Renal pelvis (tissue), 4 donors: ENCODE measurements around the gene VAV2. TPM values are rescaled to one million over a fixed set of nuclear protein-coding genes. Genes with fewer than 3 reads are reported as not detected.

Experiments
- DNase-seq: peaks from one replicate; pipeline ENCODE4 v3.0.0-alpha.2; 2013
- polyA plus RNA-seq, 3 donors: library from polyadenylated mRNA; unstranded; fragments of 120-200 nt; gene quantifications; one replicate each; pipeline ENCODE4 v1.2.1, GENCODE V29; 2013; ENCODE audit not compliant: insufficient read length in 3 of 3

The VAV2 gene
- polyA plus RNA-seq, 3 donors, result 36.6 to 55.8 (median 37.4) TPM

- DNase-seq, result no peak
These were observed 168.7 kb downstream of the VAV2 start for GRCh38 chr9:133823189-133824105.

GRCh38 chr9:133822430-133823065 lies 169.6 kb downstream of the VAV2 start:
- no peak for DNase-seq

GRCh38 chr9:133821601-133822429 lies 170.3 kb downstream of the VAV2 start:
- DNase-seq, result no peak

GRCh38 chr9:133819923-133820322 lies 172.2 kb downstream of the VAV2 start:
- no peak for DNase-seq

- DNase-seq, result no peak
These were observed 173.7 kb downstream of the VAV2 start for GRCh38 chr9:133818444-133818843.

- no peak for DNase-seq
These were observed 176.3 kb downstream of the VAV2 start for GRCh38 chr9:133815781-133816180.

- DNase-seq, result no peak
These were observed 177.4 kb downstream of the VAV2 start for GRCh38 chr9:133814586-133815208.

GRCh38 chr9:133813749-133814585 lies 178.2 kb downstream of the VAV2 start:
- DNase-seq, result no peak

GRCh38 chr9:133812941-133813748 lies 179.0 kb downstream of the VAV2 start:
- DNase-seq, result no peak

GRCh38 chr9:133812077-133812868 lies 179.9 kb downstream of the VAV2 start:
- DNase-seq, result no peak

GRCh38 chr9:133811471-133811870 lies 180.7 kb downstream of the VAV2 start:
- DNase-seq, result no peak

GRCh38 chr9:133810556-133811195 lies 181.4 kb downstream of the VAV2 start:
- DNase-seq, result no peak

- DNase-seq, result no peak
These were observed 182.8 kb downstream of the VAV2 start for GRCh38 chr9:133809335-133809734.

GRCh38 chr9:133807818-133808217 lies 184.3 kb downstream of the VAV2 start:
- DNase-seq, result no peak

- DNase-seq, result no peak
These were observed 185.1 kb downstream of the VAV2 start for GRCh38 chr9:133807037-133807436.

- no peak for DNase-seq
These were observed 185.5 kb downstream of the VAV2 start for GRCh38 chr9:133806623-133807010.

- DNase-seq, result no peak
These were observed 186.1 kb downstream of the VAV2 start for GRCh38 chr9:133805876-133806622.

GRCh38 chr9:133804199-133804598 lies 187.9 kb downstream of the VAV2 start:
- DNase-seq, result no peak
